CD4-positive, alpha-beta T cell (primary cell): ENCODE data around the gene CLDN6. TPM values are rescaled to one million over a fixed set of nuclear protein-coding genes. Genes with fewer than 3 reads are reported as not detected.

Experiments used
- ATAC-seq: fragments of 200-7000 bp; cut with Tn5 transposase; one replicate; pipeline ENCODE4 v1.10.0; 2022; ENCODE audit warnings: mild to moderate bottlenecking; ENCODE audit not compliant: poor library complexity
- CTCF ChIA-PET: fragments of 350-600 bp; sonication (Branson Sonifier 250); formaldehyde crosslinking; loops from one replicate; lab custom pipeline; 2021; ENCODE audit warnings: antibody characterized with exemption, inconsistent platforms; lab: Charles Lee
- POLR2A ChIA-PET: fragments of 350-600 bp; sonication (Branson Sonifier 250); formaldehyde crosslinking; loops from one replicate; lab custom pipeline; 2021; ENCODE audit warnings: antibody characterized with exemption, inconsistent platforms; lab: Charles Lee
- DNase-seq, 14 experiments: peaks; one replicate each; pipeline ENCODE4 v3.0.0-alpha.2; 2013 to 2020; ENCODE audit warnings: mixed read lengths in 2 of 14
- H3K27ac ChIP-seq, 2 donors: one replicate each; pipeline versions ENCODE4 v1.5.1 to v1.7.0; 2013; ENCODE audit warnings: low read length in 2 of 2, low read depth in 1 of 2, mild to moderate bottlenecking in 1 of 2
- H3K27me3 ChIP-seq, 2 experiments: 1 replicate in 1 of 2; 2 replicates in 1 of 2; pipeline versions ENCODE4 v1.6.1 to v1.7.0; 2013; ENCODE audit warnings: low read length in 2 of 2, control low read depth in 1 of 2, mild to moderate bottlenecking in 1 of 2, moderate library complexity in 1 of 2; ENCODE audit not compliant: insufficient read depth in 2 of 2, control insufficient read depth in 1 of 2
- H3K36me3 ChIP-seq: one replicate; pipeline ENCODE4 v1.6.1; 2013; ENCODE audit warnings: low read length, control low read depth; ENCODE audit not compliant: insufficient read depth
- H3K4me1 ChIP-seq: one replicate; pipeline ENCODE4 v1.6.1; 2013; ENCODE audit warnings: low read length, control low read depth; ENCODE audit not compliant: insufficient read depth
- H3K4me3 ChIP-seq: one replicate; pipeline ENCODE4 v1.5.1; 2013; ENCODE audit warnings: mild to moderate bottlenecking, low read length, moderate library complexity
- H3K9me3 ChIP-seq, 2 experiments: 1 replicate in 1 of 2; 2 replicates in 1 of 2; pipeline versions ENCODE4 v1.6.1 to v1.7.0; 2013; ENCODE audit warnings: low read length in 2 of 2, mild to moderate bottlenecking in 2 of 2, control low read depth in 1 of 2, moderate library complexity in 1 of 2; ENCODE audit not compliant: control insufficient read depth in 1 of 2, insufficient read depth in 1 of 2
- H3K27ac Mint-ChIP-seq: one replicate; pipeline ENCODE4 v1.8.0; 2020; ENCODE audit warnings: mixed read lengths
- H3K27me3 Mint-ChIP-seq: one replicate; pipeline ENCODE4 v1.8.0; 2021; ENCODE audit warnings: mixed read lengths
- H3K36me3 Mint-ChIP-seq: one replicate; pipeline ENCODE4 v1.8.0; 2021; ENCODE audit warnings: low read depth, mixed read lengths
- H3K4me1 Mint-ChIP-seq: one replicate; pipeline ENCODE4 v1.8.0; 2021; ENCODE audit warnings: low read depth, mixed read lengths
- H3K4me3 Mint-ChIP-seq: one replicate; pipeline ENCODE4 v1.8.0; 2020; ENCODE audit warnings: mild to moderate bottlenecking, mixed read lengths
- H3K9me3 Mint-ChIP-seq: one replicate; pipeline ENCODE4 v1.8.0; 2020; ENCODE audit warnings: mixed read lengths
- intact Hi-C, 2 experiments: fragments of 100-400 bp; cut with DNase I in 1 of 2; cut with micrococcal nuclease in 1 of 2; formaldehyde crosslinking; loops; one replicate each; pipeline versions ENCODE4 v1.15.1 to v1.9.0; 2023 to 2025; cut with DNase I, micrococcal nuclease
- total RNA-seq, 174 experiments: library from RNA in 2 of 174; stranded (reverse) in 2 of 174; gene quantifications; one replicate each; pipeline ENCODE4 v1.2.3 and lab custom pipeline; 2021 to 2026
- TF ChIP-seq, protein P1 (sequence below): fragments of 200-600 bp; IDR thresholded peaks from one replicate; pipeline ENCODE4 v1.8.0; 2022; ENCODE audit warnings: antibody characterized with exemption, mild to moderate bottlenecking

Gene CLDN6
- total RNA-seq, 2 experiments from 2014 or later, result not detected

DNA sequence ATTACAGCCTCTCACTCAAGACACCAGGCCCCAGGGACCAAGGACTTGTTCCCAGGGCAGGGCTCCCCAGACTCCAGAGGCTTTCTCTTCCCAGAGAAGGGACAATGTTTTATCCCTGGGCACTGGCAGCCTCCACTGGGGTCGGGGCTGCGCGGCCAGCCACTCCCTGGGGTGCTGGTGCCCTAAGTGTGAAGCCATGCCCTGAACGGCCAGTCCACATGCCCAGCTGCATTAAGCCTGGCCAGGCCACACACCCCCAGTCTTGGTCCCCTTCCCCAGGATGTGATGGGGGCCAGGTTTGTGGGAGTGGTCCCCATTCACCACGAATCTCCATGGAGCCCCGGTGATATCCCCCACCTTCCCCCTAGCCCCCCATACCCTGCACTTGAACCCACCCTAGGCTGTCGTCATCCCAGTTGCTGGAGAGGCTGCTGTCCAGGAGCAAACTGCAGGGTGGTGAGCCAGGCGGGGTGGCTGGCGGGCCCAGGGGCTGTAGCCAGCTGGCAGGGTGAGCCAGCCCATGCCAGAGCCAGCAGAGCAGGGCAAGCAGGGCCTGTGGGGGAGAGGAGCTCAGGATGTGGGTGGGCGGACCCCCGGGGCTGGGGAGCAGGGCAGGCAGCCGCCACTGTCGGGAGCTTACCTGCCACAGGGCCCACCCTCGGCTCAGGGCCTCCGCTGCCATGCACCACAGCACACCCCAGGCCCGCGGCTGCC is 44.2 kb downstream of the CLDN6 start:
- intact Hi-C loops, result no loop called here
- no peaks in the 10 kb centered on the region for H3K9me3 Mint-ChIP-seq
- Histone ChIP-seq H3K4me1 (peaks cover 17% of the 10 kb centered on the region), H3K9me3 (peaks cover 0 to 2% of the 10 kb centered on the region in 2 experiments), H3K4me3 (no peak overlapping the region), H3K27me3 (peaks cover 2% of the 10 kb centered on the region in 2 experiments), H3K36me3 (no peaks in the 10 kb centered on the region), H3K27ac (no peak overlapping the region)
- H3K4me3 Mint-ChIP-seq, result no peak overlapping the region
- no peak overlapping the region for H3K27ac Mint-ChIP-seq
- no peaks in the 10 kb centered on the region for H3K36me3 Mint-ChIP-seq
- TF ChIP-seq, protein P1, sequence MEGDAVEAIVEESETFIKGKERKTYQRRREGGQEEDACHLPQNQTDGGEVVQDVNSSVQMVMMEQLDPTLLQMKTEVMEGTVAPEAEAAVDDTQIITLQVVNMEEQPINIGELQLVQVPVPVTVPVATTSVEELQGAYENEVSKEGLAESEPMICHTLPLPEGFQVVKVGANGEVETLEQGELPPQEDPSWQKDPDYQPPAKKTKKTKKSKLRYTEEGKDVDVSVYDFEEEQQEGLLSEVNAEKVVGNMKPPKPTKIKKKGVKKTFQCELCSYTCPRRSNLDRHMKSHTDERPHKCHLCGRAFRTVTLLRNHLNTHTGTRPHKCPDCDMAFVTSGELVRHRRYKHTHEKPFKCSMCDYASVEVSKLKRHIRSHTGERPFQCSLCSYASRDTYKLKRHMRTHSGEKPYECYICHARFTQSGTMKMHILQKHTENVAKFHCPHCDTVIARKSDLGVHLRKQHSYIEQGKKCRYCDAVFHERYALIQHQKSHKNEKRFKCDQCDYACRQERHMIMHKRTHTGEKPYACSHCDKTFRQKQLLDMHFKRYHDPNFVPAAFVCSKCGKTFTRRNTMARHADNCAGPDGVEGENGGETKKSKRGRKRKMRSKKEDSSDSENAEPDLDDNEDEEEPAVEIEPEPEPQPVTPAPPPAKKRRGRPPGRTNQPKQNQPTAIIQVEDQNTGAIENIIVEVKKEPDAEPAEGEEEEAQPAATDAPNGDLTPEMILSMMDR, result no peak
- DNase-seq, result no peak
- ChIA-PET CTCF (no interaction called here), POLR2A (no interaction called here)
- peaks cover 9% of the 10 kb centered on the region for H3K27me3 Mint-ChIP-seq
- H3K4me1 Mint-ChIP-seq, result peaks cover 10% of the 10 kb centered on the region
- no peak for ATAC-seq

DNA sequence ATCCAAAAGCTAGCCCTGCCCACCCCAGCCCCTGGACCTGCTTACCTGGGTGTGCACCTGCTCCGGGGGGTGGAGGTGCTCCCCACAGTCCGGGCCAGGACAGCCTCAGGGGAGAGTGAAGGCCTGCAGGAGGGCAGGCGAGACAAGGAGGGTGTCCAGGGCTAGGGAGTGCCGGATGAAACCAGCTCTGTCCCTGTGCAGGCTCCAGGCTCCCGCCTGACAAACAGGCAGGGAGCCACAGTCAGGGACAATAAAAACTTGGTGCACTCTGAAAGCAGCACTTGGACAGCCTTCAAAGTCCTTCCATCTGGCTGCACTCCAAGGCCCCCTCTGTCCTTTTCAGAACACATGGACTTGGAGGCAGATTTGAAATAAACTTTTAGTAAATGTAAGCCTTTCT is 44.9 kb downstream of the CLDN6 start:
- TF ChIP-seq, protein P1, result no peak

DNA sequence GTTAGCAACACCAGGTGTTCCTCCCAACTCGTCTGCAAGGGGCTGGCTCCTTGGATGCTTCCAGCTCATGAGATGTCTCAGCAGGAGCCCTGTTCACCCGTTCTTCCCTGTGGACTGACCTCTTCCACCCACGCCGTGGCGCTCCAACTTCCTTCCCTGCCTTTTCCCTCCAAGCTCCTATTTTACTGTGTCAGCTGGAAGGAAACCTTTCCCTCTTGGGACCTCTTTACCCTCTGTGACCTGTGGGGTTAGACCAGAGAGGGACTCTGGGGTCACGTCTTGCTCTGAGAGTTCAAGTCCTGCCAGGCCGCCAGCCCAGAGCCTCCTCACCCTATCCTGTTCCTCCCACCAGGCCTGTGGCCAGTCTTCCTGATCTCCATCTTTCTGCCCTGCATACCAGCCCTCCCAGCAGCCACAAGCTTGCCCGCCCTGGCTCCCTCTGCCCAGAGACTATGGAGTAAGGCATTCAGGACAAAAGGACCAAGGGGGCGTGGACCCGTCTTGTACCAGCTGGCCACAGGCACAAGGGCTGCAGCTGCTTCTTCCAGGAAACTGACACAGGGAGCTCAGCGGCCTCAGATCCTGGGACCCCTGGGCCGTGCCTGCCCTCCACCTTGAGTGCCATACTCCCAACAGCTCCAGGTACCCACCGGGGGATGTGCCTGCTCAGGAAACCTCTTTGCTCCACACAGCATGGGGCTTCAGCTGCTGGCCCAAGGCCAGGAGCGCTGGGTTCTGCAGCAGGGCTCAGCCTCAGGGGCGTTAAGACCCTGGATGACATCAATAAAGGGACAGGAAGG is 45.8 kb downstream of the CLDN6 start:
- CTCF ChIA-PET, result no interaction called here
- Histone ChIP-seq H3K9me3 (peaks cover 0 to 15% of the 10 kb centered on the region in 2 experiments), H3K27me3 (peaks cover 15 to 18% of the 10 kb centered on the region in 2 experiments), H3K4me3 (no peak overlapping the region), H3K27ac (no peak overlapping the region), H3K4me1 (peaks cover 33% of the 10 kb centered on the region), H3K36me3 (no peaks in the 10 kb centered on the region)
- TF ChIP-seq, protein P1, result no peak
- POLR2A ChIA-PET, result no interaction called here
- Mint-ChIP-seq H3K36me3 (no peaks in the 10 kb centered on the region), H3K27me3 (peaks cover 22% of the 10 kb centered on the region), H3K4me3 (peak overlapping the region; percentile 70), H3K4me1 (peaks cover 19% of the 10 kb centered on the region), H3K9me3 (no peaks in the 10 kb centered on the region), H3K27ac (no peak overlapping the region)
- ATAC-seq (no peak), DNase-seq (no peak)
- intact Hi-C loops, result no loop called here

More for the DNA sequence above, 44.9 kb downstream of the CLDN6 start:
- peaks cover 16% of the 10 kb centered on the region for H3K4me1 Mint-ChIP-seq
- H3K4me3 ChIP-seq, result no peak overlapping the region
- ChIA-PET POLR2A (no interaction called here), CTCF (no interaction called here)
- no peak overlapping the region for H3K27ac ChIP-seq
- intact Hi-C loops, result no loop called here
- peaks cover 8 to 9% of the 10 kb centered on the region in 2 experiments for H3K27me3 ChIP-seq
- H3K27ac Mint-ChIP-seq, result no peak overlapping the region
- H3K27me3 Mint-ChIP-seq, result peaks cover 15% of the 10 kb centered on the region
- H3K4me1 ChIP-seq, result peaks cover 24% of the 10 kb centered on the region
- H3K9me3 ChIP-seq, result peaks cover 0 to 7% of the 10 kb centered on the region in 2 experiments
- DNase-seq (no peak), ATAC-seq (no peak)
- no peaks in the 10 kb centered on the region for H3K36me3 ChIP-seq
- no peaks in the 10 kb centered on the region for H3K36me3 Mint-ChIP-seq
- no peak overlapping the region for H3K4me3 Mint-ChIP-seq
- H3K9me3 Mint-ChIP-seq, result no peaks in the 10 kb centered on the region
